ENCODE results near the gene RASAL2. TPM values are rescaled to one million over a fixed set of nuclear protein-coding genes. Genes with fewer than 3 reads are reported as not detected.

The RASAL2 gene
- total and polyA plus RNA-seq, 2 of the 4 experiments (the other 2 are of a cell fraction) = 13.1 to 20.6 TPM

GRCh38 chr1:178496410-178497135, 402.7 kb downstream of the RASAL2 start, which contains the start of gene CLEC20A (continued):
- no peak for TF ChIP-seq SMC3 (IDR thresholded peaks at IDR 0.05; ENCODE audit: low read depth, low read length)

DNA sequence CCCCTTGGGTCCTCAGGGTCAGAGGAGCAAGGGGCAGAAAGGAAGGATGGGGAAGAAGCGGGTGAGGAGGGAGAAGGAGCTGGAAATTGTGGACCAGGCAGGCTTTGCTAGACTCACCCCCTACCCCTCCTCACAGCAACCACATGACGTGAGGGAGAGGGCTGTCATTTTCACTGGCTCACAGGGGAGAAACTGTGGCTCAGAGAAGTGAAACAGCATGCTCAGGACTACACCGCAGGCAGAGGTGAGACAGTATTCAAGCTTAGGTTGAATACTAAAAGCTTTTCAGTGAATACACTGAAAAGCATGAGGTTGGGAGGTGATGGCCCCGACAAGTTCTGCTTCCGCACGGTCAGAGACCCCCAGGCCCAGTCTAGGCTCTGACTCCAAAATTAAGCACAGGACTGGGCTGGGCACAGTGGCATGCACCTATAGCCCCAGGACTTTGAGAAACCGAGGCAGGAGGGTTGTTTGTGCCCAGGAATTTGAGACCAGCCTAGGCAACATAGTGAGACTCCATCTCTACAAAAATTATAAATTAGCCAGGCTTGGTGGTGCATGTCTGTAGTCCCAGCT, 404.1 kb downstream of the RASAL2 start:
- ATAC-seq (ENCODE audit: low read depth) (no peak), DNase-seq (no peak)
- intact Hi-C loops (cut with micrococcal nuclease) (loop anchor here (10.0 kb wide), 1 partner anchor 543 kb away; no protein-coding TSS in a partner anchor), dilution Hi-C loops (cut with HindIII; ENCODE audit: low sequenced_read_pairs, unreplicated experiment) (no loop called here), in situ Hi-C loops (cut with MboI; ENCODE audit: low sequenced_read_pairs) (no loop called here)
- Histone ChIP-seq H2AK9ac (replicated peaks; ENCODE audit: low read depth, low read length, poor library complexity) (no peak overlapping the region), H4K5ac (ENCODE audit: low read depth, low read length) (no peak overlapping the region), H2AFZ (replicated peaks; ENCODE audit: low read length, poor library complexity) (no peak overlapping the region), H2BK15ac (ENCODE audit: low read depth, low read length) (no peak overlapping the region), H3K4me1 (ENCODE audit: control insufficient read depth, insufficient read depth, low read length) (no peaks in the 10 kb centered on the region), H3K56ac (ENCODE audit: extremely low read depth, insufficient read depth, low read length) (no peak overlapping the region), H3K4me2 (ENCODE audit: low read depth, low read length) (no peak overlapping the region), H2BK20ac (ENCODE audit: low read depth, low read length) (no peak overlapping the region), H3K9ac (ENCODE audit: low read depth, low read length) (no peak overlapping the region), H3K36me3 (ENCODE audit: control insufficient read depth, insufficient read depth, low read length) (no peaks in the 10 kb centered on the region), H3K18ac (ENCODE audit: low read depth, low read length) (no peak overlapping the region), H2AK5ac (ENCODE audit: low read depth, low read length) (no peak overlapping the region), H3K27me3 (ENCODE audit: control insufficient read depth, insufficient read depth, low read length) (peaks cover 3% of the 10 kb centered on the region; the same call in 1 of the 2 replicates), H3K4me3 (ENCODE audit: insufficient read depth, low read depth, low read length) (no peak overlapping the region), H3K27ac (ENCODE audit: insufficient read depth, low read length) (no peak overlapping the region), H3K14ac (replicated peaks; ENCODE audit: low read depth, low read length) (no peak overlapping the region), H3K23ac (ENCODE audit: low read depth, low read length) (no peak overlapping the region), H2BK5ac (ENCODE audit: low read depth, low read length, poor library complexity, severe bottlenecking) (no peak overlapping the region), H4K8ac (ENCODE audit: low read depth in 2 of 2, low read length in 2 of 2) (no peak overlapping the region), H3K9me1 (ENCODE audit: insufficient read depth, low read length) (peaks cover 4% of the 10 kb centered on the region; the same call in 1 of the 2 replicates), H2BK120ac (ENCODE audit: low read depth, low read length) (no peak overlapping the region), H3K79me1 (ENCODE audit: low read depth in 1 of 2, low read length in 2 of 2) (no peaks in the 10 kb centered on the region), H3K9me3 (ENCODE audit: control insufficient read depth, insufficient read depth, low read length) (no peaks in the 10 kb centered on the region), H4K20me1 (ENCODE audit: insufficient read depth, low read length) (no peaks in the 10 kb centered on the region), H3K4ac (ENCODE audit: low read depth, low read length) (no peak overlapping the region), H4K91ac (ENCODE audit: insufficient read depth, low read depth, low read length) (no peak overlapping the region)
- no TSS peak for BruUV-seq (replicated peaks)
- WGBS, 2 experiments (ENCODE audit: extremely low coverage in 2 of 2, insufficient read length in 1 of 2) = no CpG with 5 or more reads among the region's 7 CpGs
- ChIA-PET POLR2A (ENCODE audit: unreplicated experiment) (no interaction called here), CTCF (no interaction called here)
- TF ChIP-seq POLR2A (IDR thresholded peaks at IDR 0.05; ENCODE audit: low read depth, low read length) (no peak), CEBPB (IDR thresholded peaks at IDR 0.05; ENCODE audit: low read depth, low read length) (no peak), RFX5 (IDR thresholded peaks at IDR 0.05; ENCODE audit: low read depth, low read length) (no peak), MXI1 (IDR thresholded peaks at IDR 0.05; ENCODE audit: borderline replicate concordance, low read depth, low read length) (no peak), CTCF (conservative IDR thresholded peaks at IDR 0.05; ENCODE audit: low read depth, low read length) (no peak), FOS (IDR thresholded peaks at IDR 0.05; ENCODE audit: low read depth, low read length) (no peak), MAFK (IDR thresholded peaks at IDR 0.05; ENCODE audit: low read depth, low read length) (no peak), NFE2L2 (IDR thresholded peaks at IDR 0.05; ENCODE audit: low read depth, low read length) (no peak), RAD21 (IDR thresholded peaks at IDR 0.05; ENCODE audit: low read length) (no peak)
- TF ChIP-seq, protein P1, sequence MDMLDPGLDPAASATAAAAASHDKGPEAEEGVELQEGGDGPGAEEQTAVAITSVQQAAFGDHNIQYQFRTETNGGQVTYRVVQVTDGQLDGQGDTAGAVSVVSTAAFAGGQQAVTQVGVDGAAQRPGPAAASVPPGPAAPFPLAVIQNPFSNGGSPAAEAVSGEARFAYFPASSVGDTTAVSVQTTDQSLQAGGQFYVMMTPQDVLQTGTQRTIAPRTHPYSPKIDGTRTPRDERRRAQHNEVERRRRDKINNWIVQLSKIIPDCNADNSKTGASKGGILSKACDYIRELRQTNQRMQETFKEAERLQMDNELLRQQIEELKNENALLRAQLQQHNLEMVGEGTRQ (IDR thresholded peaks at IDR 0.05; ENCODE audit: low read depth, low read length) = no peak
